ENCODE data around the gene LNPK.
"Not testable (repeated sequence)": the region's sequence is repeated elsewhere in the genome, so short reads cannot be mapped to it uniquely, and the experiment has no call there.

Gene LNPK

DNA sequence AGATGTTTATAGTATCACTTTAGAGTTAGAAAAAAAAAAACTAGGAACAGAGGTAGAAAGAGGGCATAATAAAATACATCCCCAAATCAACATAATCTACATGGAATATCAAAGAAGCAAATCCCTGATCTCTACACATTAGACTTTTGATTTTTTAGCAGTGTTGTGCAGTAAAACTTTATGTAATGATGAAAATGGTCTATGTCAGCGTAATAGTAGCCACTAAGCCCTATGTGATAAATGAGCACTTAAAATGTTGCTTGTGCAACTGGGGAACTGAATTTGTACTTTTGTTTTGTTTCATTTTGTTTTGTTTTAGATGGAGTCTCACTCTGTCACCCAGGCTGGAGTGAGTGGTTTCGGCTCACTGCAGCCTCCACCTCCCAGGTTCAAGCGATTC is 36.3 kb downstream of the LNPK start:
- DNase-seq, result no peak

DNA sequence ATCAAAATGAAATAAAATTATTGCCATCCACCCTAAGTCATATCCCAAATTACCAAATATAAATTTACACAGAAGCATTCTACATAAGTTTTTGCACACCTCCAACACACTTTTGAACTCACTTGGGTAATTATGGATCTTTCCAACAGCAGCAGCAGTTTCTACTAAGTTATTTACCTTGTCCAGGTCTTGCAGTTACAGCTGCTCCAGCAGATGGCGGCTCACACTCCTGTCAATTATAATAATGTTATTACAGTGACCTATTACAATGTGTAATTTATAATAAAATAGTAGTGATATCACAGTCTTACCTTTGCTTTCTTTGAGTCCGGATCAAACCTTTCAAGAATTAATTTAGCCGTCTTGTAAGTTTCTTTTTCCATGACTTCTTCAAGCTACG is 37.9 kb downstream of the LNPK start:
- DNase-seq, result peak; percentile 58

DNA sequence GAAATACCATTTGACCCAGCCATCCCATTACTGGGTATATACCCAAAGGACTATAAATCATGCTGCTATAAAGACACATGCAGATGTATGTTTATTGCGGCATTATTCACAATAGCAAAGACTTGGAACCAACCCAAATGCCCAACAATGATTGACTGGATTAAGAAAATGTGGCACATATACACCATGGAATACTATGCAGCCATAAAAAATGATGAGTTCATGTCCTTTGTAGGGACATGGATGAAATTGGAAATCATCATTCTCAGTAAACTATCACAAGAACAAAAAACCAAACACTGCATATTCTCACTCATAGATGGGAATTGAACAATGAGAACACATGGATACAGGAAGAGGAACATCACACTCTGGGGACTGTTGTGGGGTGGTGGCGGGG is 38.9 kb downstream of the LNPK start:
- not testable (repeated sequence) for DNase-seq

DNA sequence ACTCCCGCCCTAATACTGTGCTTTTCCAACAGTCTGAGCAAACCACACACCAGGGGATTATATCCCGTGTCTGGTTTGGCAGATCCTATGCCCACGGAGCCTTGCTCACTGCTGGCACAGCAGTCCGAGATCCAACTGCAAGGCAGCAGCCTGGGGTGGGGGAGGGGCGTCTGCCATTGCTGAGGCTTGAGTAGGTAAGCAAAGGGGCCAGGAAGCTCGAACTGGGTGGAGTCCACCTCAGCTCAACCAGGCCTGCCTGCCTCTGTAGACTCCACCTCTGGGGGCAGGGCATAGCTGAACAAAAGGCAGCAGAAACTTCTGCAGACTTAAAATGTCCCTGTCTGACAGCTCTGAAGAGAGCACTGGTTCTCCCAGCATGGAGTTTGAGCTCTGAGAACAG is 44.2 kb downstream of the LNPK start:
- DNase-seq, result no peak

DNA sequence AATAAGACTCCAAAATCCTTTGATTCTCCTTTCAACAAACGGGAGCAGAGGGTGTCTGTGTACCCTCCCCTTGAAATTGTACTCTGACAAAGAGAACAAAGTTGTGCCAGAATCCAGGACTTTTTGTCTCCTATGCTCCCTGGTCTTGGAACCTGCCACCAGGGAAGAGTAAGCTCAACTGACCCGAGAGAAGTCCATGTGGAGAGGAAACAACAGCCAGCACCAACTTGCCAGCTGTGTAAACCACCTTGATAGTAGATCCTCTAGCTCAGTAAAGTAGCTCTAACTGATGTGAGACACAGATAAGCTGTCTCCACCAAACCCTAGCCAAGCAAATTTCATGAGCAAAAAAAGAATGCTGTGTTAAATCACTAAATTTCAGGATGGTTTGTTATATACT is 46.9 kb downstream of the LNPK start:
- DNase-seq, result peak; percentile 63

DNA sequence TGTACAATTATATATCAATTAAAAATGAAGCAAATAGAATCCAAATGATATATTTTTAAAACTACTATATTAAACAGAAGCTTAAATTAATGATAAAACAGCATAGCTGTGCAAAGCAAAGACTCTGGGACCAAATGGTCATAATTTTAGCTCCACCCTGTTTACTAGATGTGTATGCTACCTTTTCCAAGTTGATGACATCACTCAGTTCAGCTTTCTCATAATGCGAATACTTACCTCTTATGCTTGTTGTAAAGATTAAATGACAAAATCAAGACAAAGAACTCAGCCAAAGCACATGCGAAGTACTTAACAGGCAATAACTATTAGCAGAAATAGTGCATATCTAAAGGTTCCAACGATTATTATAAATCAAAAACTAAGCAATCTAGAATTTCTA is 51.6 kb downstream of the LNPK start:
- peak; percentile 2 for DNase-seq

DNA sequence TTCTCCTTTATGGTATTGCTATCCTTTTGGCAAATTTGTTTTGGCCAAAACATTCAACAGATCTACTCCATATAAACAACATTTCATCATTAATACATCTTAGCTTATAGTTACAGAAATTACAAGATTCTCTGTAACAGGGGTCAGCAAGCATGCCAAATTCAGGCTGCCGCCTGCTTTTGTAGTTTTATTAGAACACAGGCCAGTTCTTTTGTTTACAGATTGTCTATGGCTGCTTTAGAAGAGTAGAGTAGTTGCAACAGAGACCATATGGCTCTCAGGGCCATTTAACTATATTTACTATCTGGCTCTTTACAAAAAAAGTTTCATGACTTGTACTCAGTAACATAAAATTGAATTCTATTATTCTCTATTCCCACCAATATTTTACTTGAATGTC is 53.9 kb downstream of the LNPK start:
- DNase-seq, result peak; percentile 23

DNA sequence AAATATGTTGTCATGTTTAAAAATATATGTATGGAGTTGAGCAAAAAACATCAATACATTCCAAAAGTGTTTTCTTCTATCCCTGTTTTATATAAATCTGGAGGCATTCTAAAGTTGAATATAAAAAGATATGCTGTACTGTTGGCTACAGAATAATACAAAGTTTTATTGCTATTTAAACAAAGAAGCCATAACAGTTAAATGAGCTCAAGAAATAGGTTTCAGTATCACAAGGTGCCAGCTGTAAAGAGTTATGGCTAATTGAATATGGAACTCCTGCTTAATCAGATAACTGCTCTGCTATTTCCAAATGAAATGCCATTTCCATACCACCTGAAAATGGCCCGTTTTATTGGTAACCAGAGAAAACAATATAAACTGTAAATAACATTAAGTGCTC is 55.0 kb downstream of the LNPK start:
- DNase-seq, result peak; percentile 10

DNA sequence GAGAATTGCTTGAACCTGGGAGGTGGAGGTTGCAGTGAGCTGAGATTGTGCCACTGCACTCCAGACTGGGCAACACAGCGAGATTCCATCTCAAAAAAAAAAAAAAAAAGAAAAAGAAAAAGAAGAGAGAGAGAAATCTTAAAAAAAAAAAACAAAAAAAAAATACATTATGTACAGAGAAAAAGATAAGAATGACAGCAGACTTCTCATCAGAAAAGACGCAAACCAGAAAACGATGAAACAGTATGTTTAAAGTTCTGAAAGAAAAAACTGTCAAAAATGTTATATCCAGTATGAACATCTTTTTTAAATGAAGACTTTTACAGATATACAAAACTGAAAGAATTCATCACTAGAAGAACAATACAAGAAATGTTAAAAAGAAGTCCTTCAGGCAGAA is 60.4 kb downstream of the LNPK start:
- DNase-seq, result no peak

DNA sequence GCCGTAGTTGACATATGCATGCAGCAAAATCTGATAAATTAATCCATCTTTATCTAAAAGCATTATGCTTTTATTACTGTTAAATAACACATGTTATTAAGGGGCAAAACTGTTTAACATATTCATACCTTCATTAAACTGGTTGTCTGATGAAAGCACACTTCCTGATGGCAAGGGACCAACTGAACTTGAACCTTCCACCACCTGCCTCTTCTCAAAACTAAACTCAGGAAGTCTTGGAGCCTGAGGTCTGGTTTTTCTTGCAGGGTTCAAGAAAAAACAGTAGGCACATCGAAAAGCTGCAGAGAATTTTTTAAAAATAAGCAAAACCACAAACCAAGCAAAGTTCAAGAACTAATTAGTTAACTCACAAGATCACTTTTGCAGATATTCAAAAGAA is 64.9 kb downstream of the LNPK start:
- DNase-seq, result no peak

DNA sequence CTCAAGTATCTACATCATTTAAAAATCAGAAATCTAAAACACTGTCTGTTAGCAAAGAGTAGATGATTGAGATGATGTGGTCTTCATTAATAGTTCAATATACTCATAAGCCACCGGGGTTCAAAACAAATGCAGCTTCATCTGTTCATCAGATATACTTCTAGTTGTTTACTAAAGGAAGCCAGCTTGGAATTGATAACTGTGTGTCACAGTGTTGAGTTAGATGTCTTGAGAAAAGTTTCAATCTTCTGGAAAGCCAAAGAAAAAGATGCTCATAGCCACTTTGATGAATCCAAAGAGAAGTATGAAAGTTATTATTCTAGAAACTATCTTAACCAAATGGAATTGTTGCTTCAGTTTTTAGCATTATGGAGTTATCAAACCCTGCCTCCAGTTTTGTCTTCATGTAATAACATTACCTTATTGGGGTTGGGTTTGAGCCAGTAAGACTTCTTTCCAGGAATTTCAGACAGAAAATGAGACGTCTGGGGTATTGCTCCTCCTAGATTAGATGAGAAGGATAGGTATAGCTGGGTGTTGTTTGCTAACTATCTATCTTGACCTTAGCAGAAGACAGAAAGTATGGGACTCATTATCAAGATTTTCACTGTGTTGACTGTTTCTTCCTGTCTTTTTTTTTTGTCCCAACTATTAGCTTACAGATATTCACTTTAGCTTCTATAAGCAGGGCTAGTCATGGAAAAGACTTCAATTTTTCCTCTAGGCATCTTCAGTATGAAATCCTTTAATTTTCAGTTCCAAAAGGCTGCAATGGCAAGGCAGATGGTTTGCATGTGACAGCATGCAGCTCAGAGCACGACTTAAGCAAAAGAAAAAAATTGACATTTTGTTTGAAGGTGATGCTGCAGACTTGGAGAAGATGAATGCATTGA is 66.5 kb downstream of the LNPK start:
- DNase-seq, result no peak

DNA sequence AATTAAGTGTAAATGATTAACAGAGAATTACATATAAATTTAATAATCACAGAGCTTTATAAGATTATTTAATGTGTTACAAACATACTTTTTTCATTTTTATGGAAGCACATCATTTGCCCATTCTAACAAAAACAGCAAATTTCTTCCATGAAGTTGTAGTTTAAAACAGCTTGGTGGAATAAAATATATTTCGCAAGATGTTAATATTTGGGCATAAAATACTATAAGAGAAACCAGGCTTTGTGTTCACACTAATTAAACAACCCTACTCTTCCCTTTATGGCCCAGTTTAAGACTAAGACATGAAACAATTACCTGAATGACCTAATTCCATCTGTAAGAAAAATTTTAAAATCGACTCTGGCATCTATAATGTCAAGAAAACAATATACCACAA is 69.4 kb downstream of the LNPK start:
- DNase-seq, result no peak

DNA sequence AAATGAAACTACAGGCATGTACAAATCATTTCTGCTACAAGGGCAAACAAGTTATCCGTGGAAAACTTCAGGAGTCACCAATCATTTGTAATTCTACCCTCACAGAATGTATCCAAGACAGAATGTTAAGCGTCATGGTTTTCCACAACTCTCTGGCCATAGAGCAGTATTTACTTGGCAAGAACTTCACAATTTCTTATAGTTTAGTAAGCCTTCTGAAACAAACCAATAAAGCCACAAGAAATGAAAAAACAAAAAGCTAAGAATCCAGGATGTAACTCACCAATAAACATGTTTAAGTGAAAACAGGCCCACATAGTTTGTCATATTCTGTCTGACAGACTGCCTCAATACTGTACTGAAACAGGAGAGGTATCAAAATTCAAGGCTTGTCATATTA is 70.3 kb downstream of the LNPK start:
- no peak for DNase-seq

DNA sequence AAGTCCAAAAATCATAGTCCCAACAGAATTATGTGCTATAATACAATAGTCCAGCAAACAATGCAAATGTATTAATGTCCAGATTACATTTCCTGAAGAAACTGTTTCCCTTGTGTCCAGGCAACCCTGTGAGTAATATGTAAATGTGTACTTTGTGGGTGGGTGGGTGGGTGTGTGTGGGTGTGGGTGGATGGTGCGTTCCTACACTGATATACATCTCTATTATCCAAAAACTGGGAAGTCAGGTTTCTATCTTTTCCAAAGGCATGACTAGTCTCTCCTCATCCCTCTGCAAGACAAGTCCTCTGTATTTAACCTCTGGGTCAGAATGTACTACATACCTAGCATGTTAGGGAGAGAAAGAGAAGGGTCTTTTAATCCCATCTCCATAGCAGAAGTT is 71.6 kb downstream of the LNPK start:
- DNase-seq, result no peak

DNA sequence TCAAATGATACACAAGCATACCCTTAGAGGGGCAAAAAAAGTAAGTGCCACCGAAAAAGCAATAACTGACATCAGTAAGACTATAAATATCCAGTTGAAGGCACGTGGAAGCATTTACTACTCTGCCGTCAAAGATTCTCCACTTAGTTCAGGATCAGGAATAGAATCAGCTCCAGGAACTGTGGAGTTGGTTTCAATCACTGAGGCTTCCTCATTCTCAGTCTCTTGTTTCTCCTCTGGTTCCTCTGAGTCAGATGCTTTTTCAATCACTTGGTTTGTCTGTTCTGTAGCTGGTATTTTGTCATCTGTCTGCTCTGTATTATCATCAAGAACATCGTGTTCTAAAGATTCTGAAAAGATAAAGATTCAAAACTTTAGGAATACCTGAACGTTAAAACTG is 72.2 kb downstream of the LNPK start:
- no peak for DNase-seq

DNA sequence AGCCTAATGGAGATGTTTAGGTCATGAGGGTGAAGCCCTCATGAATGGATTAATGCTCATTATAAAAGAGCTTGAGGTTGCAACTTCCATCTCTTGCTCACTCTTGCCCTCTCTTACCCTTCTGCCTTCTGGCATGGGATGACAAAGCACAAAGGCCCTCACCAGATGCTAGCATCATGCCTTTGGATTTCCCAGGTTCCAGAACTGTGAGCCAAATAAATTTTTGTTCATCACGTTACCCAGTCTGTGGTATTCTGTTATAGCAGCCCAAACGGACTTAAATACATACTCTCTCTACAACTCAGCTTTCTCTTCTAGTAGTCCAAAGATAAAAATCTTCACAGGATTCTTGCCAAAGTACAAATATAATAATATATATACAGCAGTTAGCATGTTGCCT is 75.8 kb downstream of the LNPK start:
- no peak for DNase-seq

DNA sequence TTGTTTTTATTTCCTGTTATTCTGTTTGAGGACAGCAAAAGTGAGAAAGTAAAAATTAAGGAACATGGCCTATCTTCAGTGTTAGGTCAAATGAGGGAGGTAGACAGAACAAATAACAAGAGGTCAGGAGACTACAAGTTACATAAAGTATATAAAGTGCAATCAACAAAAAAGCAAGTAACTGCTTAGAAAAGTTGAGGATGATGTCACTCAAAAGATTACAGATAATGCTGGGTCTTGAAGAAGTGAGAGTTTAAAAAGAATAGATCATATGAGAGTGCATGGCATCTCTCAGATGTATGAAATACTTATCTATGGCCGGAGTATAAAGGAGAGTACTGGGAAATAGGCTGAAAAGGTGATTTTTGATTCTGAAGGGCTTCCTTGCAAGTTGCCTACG is 79.9 kb downstream of the LNPK start:
- no peak for DNase-seq

DNA sequence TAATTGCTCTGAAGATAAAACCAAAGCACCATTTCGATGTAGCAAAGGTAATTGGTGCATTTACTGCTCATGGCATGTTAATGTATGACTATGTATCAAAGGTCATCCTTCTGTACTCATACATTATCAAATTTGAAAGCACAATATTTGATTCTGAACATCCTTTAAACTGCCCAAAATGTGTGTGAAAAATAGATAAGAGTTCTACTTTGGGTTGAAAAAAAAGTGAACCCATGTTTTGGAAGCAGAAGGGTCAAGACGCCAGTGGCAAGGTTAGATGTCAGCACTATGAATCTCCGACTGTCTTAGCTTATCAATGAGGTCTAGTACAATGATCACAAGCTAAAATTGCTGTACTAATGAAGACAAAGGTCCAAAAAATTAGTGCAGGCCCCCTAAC is 83.1 kb downstream of the LNPK start:
- no peak for DNase-seq

DNA sequence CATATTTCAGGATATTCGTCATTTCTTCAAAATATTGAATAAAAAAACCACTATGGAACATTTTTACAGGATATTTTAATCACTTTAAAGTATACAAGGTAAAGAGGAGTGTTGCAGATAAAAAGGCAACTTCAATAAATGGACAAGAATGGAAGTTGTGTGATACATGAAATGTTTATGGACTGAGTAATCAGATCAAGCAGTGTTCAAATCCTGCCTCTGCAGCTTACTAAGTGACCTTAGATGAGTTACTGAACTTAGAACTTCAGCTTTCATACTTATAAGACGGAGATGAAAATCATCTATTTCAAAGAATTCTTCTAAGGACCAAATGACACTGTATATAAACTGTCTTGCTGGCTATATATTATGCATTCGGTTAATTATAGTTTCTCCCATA is 87.2 kb downstream of the LNPK start:
- no peak for DNase-seq

DNA sequence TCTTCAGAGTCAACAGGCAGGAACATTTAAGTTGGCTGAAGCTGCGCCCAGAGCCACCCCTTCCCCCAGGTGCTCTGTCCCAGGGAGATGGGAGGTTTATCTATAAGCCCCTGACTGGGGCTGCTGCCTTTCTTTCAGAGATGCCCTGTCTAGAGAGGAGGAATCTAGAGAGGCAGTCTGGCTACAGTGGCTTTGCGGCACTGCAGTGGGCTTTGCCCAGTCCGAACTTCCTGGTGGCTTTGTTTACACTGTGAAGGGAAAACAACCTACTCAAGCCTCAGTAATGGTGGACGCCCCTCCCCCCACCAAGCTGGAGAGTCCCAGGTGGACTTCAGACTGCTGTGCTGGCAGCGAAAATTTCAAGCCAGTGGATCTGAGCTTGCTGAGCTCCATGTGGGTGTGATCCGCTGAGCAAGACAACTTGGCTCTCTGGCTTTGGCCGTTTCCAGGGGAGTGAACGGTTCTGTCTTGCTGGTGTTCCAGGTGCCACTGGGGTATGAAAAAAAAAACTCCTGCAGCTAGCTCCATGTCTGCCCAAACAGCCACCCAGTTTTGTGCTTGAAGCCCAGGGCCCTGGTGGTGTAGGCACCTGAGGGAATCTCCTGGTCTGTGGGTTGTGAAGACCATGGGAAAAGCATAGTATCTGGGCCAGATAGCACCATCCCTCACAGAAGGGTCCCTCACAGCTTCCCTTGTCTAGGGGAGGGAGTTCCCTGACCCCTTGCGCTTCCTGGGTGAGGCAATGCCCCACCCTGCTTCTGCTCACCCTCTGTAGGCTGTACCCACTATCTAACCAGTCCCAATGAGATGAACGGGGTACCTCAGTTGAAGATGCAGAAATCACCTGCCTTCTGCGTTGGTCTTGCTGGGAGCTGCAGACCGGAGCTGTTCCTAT is 88.0 kb downstream of the LNPK start:
- not testable (repeated sequence) for DNase-seq

DNA sequence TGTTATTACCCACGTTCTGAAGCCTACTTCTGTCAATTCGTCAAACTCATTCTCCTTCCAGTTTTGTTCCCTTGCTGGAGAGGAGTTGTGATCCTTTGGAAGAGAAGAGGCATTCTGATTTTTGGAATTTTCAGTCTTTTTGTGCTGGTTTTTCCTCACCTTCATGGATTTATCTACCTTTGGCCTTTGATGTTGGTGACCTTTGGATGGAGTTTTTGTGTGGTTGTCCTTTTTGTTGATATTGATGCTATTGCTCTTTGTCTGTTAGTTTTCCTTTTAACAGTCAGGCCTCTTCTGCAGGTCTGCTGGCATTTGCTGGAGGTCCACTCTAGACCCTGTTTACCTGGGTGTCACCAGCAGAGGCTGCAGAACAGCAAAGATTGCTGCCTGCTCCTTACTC is 88.8 kb downstream of the LNPK start:
- DNase-seq, result not testable (repeated sequence)

DNA sequence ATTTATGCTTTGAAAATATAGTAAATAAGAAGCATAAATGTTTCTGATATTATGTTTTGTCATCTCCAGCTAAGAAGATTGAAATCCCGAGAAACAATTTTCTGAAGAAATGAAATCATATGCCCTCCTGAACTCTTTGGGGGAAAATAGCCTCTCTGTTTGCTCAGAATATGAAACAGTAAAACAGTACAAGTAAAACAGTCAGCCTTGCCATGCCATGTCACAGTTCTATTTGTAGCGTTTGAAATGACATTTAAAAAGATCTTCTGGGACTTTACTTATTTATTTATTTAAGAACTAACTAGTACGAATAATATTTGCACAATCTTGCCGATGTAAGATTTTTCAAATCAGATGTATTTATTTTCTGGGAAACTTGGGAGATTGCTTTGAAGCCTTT is 98.0 kb downstream of the LNPK start:
- DNase-seq, result no peak

DNA sequence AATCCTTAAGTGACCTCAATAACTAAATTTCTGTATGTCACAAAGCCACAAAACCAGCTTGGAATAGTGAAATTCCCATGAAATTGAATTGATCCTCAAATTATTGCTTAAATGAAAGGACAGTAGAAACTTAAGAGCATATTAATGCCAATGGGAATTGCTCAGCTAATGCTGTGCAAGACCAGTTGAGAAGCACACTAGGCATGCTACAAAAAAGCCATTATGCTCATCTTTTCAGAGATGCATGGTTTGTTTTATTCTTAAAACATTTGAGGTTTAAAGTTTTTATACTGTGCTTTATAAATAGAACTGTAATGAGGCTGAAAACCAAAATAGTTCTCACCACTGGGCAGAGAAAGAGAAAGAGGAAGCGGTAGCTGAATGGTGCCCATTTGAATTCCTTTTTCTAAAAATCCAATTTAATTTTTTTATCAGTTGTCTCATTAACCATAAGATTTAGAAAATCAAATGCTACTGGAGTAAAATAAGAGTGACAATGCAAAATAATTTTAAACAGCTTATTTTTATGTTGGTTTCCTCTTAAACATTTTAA is 98.6 kb downstream of the LNPK start:
- DNase-seq, result no peak

DNA sequence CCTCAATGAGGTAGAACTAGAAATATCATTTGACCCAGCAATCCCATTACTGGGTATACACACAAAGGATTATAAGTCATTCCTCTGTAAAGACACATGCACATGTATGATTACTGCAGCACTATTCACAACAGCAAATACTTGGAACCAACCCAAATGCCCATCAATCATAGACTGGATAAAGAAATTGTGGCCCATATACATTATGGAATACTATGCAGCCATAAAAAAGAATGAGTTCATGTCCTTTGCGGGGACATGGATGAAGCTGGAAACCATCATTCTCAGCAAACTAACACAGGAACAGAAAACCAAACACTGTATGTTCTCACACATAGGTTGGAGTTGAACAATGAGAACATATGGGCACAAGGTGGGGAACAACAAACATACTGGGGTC is 106.1 kb downstream of the LNPK start:
- DNase-seq, result not testable (repeated sequence)

Data from NCI-H69 (cell line).